ENCODE results near the gene SLC17A9.

The SLC17A9 gene

GRCh38 chr20:62967628-62968351 lies 15.3 kb downstream of the SLC17A9 start:
- DNase-seq (ENCODE audit: low read depth in 1 of 2, low spot score in 1 of 2) = no peak

- no peak for DNase-seq (ENCODE audit: low read depth in 1 of 2, low spot score in 1 of 2)
Observed at GRCh38 chr20:62968378-62969178, 16.1 kb downstream of the SLC17A9 start.

DNA sequence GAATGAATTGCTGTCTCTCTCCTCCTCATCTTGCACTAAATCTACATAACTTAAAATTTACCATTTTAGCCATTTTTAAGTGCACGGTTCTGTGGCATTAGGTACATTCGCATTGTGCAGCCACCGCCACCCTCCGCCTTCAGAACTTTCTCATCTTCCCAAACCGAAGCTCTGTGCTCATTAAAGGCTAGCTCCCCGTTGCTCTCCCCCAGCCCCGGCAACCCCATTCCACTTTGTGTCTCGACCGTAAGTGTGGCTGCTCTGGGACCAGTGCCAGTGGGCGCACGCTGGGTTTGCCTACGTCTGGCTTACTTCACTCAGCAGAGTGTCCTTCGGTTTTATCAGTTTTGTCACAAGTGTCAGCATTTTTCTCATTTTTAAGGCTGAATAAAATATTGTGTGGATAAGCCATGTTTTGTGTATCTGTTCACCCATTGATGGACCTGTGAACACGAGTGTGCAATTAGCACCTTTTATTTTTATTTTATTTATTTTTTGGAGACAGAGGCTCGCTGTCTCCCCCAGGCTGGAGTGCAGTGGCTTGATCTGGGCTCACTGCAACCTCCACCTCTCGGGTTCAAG lies 16.8 kb downstream of the SLC17A9 start:
- DNase-seq (ENCODE audit: low read depth in 1 of 2, low spot score in 1 of 2) = no peak

- DNase-seq (ENCODE audit: low read depth in 1 of 2, low spot score in 1 of 2) = no peak
Observed at GRCh38 chr20:62969939-62970306, 17.4 kb downstream of the SLC17A9 start.

DNA sequence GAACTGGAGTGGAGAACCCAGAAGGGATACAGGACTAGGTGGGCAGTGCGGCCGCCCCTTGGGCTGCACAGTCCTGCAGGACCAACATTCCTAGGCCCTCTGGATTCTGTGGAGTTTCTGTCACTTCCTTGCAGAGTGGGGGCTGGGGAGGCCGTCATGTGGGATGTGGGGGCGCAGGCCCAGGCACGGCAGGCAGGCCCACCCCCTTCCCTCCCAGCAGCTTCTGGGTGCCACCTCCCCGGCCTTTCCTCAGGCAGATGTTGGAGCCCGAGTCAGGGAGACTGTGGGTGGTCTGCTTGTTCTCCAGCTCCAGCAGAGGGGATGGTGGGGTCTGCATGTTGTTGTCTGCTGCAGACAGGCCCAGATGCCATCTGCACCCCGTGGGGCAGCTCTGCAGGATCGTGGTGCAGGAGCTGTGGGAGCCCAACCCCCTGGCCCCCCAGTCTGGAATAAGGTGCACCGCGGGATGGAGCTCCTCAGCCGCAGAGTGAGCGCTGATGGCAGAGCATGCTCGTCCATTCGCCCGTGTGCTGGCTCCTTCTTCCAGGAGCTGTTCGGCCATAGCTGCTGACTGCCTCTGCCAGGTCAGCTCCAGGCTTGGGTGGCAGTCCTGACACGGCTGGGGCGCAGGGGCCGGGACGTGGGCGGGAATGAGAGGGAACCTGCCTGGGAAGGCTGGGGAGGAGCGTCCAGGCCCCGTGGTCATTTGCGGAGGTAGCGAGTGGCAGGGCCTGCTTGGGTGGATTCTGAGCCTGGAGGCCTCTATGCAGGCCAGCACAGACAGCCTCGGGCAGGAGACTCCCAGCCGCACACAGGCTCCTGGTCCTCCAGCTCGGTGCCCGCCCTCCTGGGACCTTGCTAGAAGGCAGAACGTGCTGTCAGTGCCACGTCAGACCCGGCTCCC lies 18.1 kb downstream of the SLC17A9 start:
- no peak for DNase-seq (ENCODE audit: low read depth in 1 of 2, low spot score in 1 of 2)

- DNase-seq (ENCODE audit: low read depth in 1 of 2, low spot score in 1 of 2) = no peak
Observed at GRCh38 chr20:62971211-62971949, 18.9 kb downstream of the SLC17A9 start.

DNA sequence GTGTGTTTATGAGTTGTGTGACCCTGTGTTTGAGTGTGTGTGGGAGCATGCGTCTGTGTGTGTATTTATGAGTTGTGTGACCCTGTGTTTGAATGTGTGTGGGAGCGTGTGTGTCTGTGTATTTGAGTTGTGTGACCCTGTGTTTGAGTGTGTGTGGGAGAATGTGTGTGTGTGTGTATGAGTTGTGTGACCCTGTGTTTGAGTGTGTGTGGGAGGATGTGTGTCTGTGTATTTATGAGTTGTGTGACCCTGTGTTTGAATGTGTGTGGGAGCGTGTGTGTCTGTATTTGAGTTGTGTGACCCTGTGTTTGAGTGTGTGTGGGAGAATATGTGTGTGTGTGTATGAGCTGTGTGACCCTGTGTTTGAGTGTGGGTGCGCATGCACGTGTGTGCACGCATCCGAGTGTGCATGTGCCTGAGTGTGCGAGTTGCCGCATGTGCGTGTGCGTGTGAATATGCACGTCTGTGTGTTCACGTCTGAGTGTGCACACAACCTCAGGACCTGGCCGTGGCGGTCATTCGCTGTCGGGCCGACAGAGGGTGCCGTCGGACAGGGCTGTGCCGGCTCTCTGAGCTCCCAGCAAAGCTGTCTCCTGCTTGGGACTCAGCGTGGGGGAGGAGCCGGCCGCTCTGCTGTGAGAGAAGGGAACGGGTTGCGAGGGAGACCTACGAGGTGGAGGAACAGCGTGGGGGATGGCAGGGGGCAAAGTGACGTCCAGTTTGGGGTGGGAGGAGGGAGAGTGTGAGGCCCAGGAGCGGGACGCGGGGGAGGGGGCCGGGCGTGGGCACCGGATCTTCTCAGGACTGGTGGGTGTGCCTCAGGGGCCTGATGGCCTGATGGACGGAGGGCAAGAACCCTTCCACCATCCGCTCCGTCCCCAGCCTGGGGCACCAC lies 19.7 kb downstream of the SLC17A9 start:
- DNase-seq (ENCODE audit: low read depth in 1 of 2, low spot score in 1 of 2) = peak; percentile 69 to 72

DNA sequence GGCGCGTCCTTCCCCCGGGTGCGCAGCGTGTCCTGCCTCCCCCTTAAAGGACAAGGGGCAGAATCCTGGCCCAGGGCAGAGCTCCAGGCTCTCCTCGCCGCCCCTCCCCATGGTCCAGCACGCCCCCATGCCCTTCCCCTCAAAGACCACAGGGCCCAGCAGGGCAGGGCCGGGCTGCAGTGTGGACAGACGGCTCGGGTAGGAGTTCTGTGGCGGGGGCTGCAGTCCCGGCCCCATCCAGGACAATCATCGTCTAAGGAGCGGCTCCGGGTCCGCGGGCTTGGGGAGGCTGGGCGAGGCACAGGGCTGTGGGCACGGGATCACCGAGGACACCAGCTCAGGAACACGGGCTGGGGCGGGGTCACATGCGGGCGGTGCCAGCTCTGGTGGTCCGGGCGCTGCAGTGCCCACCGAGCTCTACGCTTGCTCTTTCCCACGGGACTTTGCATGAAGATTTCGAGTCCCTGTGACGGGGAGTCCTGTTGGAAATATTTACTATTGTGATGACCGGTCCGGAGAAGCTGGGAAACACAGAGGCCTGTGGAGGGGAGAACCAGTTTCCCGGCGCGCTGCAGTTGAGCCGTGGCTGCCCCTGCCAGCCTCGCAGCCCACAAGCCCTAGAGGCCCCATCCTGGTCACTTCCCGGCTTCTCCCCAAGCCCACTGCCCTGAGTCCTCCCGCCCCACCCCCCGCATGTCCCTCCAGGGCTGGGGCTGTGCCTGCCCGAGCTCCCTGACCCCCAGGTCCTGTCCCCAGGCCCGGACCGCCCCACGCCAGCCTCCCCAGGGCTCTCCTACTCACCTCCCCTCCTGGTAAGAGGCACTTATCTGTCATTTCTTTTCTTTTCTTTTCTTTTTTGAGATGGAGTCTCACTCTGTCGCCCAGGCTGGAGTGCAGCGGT lies 20.6 kb downstream of the SLC17A9 start:
- DNase-seq (ENCODE audit: low read depth in 1 of 2, low spot score in 1 of 2) = no peak

DNA sequence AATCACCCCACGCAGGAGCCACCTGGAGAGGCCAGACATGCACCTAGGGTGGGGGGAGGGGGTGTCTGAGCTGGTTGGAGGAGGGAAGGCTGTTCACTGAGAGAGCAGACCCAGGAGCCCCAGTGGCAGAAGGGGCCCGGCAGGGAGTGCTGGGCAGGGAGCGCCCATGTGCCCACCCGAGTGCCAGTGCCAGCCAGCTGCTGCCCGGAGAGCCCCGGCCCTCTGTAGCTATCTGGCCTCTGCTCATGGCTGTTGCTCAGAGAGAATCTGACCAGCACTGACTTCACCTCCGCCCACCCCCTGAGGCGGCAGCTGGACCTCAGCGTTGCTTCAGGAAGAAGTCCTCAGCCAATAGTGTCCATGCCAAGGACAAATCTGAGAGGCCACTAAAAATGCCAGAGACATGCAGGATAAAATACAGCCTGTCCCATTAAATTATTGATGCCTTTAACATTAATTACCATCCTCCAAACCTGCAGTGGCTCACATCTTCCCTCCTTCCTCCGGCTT lies 22.8 kb downstream of the SLC17A9 start:
- no peak for DNase-seq (ENCODE audit: low read depth in 1 of 2, low spot score in 1 of 2)

DNA sequence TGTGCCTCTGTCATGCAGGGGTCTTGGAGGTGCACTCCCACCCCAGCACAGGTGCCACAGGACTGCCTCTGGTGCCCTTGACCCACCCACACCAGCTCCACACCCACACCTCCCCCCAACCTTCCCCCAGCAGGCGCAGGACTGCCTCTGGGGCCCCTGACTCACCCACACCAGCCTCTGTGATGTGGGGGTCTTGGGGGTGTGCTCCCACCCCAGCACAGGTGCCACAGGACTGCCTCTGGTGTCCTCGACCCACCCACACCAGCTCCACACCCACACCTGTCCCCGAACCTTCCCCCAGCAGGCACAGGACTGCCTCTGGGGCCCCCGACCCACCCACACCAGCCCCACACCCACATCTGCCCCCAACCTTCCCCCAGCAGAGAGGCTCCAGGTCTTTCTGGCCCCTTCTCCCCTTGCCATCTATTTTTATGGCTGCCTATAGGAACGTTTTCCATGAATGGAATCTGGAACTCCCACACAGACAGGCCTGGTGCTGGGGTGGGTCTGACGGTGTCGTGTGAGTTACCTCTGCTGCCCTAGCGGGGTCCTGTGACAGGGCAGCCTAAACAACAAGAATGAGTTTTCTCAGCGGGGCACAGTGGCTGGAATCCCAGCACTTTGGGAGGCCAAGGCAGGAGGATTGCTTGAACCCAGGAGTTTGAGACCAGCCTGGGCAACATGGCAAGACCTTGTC lies 23.5 kb downstream of the SLC17A9 start:
- DNase-seq (ENCODE audit: low read depth in 1 of 2, low spot score in 1 of 2) = no peak

DNA sequence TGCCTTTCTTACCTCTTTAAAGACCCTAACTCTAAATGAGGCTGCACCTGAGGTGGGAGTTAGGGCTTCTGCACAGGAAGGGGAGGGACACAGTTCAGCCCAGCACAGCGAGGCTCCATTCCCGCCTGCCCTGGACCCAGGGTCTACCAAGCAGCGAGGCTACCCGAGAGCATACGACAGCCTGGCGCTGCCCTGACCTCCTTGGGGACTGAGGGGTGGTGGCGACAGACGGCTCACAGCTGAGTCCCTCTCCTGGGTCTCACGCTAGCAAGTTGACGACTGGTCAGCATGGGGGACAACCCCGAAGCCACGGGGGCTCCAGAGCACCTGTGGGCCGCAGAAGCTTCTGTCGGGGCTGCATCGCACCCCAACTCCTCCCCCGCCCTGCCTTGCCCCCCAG lies 24.4 kb downstream of the SLC17A9 start:
- DNase-seq (ENCODE audit: low read depth in 1 of 2, low spot score in 1 of 2) = no peak

DNA sequence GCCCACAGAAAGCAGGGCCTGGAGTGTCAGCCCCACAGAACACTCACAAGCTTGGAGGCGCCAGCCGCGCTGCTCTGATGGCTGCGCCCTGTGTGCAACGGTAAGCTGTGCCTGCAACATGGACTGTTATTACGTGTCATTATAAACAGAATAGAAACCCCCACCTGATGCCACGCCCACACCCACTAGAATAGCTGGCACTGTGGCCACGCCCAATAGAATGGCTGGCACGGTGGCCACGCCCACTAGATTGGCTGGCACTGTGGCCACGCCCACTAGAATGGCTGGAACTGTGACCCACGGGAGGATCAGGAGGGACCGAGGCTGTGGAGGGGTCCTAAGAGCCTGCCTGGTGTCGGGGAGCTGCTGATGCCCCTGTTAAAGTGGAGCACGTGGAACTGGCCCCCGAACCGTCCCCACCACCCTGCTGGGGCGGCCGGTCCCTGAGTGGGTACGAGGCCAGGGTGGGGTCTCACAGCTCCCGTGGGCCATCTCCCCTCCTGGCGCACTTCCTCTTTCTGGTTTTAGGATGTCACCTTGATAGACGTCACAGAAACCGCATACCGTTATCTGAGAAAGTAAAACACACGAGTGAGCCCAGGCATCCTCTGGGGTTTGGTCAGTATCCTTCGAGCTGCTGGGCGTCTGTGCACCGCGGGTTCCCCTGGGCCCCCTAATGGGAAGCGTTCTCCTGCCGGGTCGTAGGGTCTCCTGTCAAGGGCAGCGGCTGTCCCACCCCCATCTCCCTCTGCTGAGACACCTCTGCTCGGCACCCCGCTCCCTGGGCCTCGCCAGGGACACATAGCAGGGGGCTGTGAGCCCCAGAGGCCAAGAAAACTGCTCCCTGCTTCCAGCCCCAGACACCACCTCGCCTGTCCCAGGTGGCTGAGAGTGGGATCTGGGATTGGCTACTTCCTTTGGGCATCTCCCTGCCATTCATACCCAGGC lies 25.4 kb downstream of the SLC17A9 start:
- peak; percentile 40 to 63 for DNase-seq (ENCODE audit: low read depth in 1 of 2, low spot score in 1 of 2)

GRCh38 chr20:62978561-62978943 lies 26.0 kb downstream of the SLC17A9 start:
- DNase-seq (ENCODE audit: low read depth in 1 of 2, low spot score in 1 of 2) = no peak

- DNase-seq (ENCODE audit: low read depth in 1 of 2, low spot score in 1 of 2) = no peak
Observed at GRCh38 chr20:62979310-62979709, 26.8 kb downstream of the SLC17A9 start.

GRCh38 chr20:62979876-62980373 lies 27.4 kb downstream of the SLC17A9 start:
- DNase-seq (ENCODE audit: low read depth in 1 of 2, low spot score in 1 of 2) = no peak

GRCh38 chr20:62980380-62980960 lies 28.0 kb downstream of the SLC17A9 start:
- no peak for DNase-seq (ENCODE audit: low read depth in 1 of 2, low spot score in 1 of 2)

All from activated T-helper 1 cell treated with anti-CD3 and anti-CD28 coated beads, Interleukin-2, amount 50 U/mL, for 16 hours (primary cell).